HEK293T (cell line): ENCODE data around the gene PDCD7.
A peak's percentile ranks its signal among the peaks of the same experiment; 100 is the strongest.
"Not testable (repeated sequence)": the region's sequence is repeated elsewhere in the genome, so short reads cannot be mapped to it uniquely, and the experiment has no call there.

Source experiments
- CTCF ChIA-PET: fragments of 350-600 bp; formaldehyde crosslinking; extraction: SDS; loops from one replicate; lab custom pipeline; 2021; ENCODE audit warnings: antibody characterized with exemption, inconsistent platforms; lab: Yijun Ruan, JAX
- POLR2A ChIA-PET: fragments of 350-600 bp; formaldehyde crosslinking; extraction: SDS; loops from one replicate; lab custom pipeline; 2020; ENCODE audit warnings: antibody characterized with exemption, inconsistent platforms; lab: Yijun Ruan, JAX
- DNase-seq: peaks from one replicate; pipeline ENCODE4 v3.0.0; 2012; ENCODE audit warnings: mixed read lengths; ENCODE audit errors: extremely low spot score
- ARNT ChIP-seq: fragments of 450-650 bp; IDR thresholded peaks from 2 replicates; pipeline ENCODE4 v1.6.1; 2017; ENCODE audit warnings: mild to moderate bottlenecking
- BHLHE40 ChIP-seq: fragments of 450-650 bp; IDR thresholded peaks from 2 replicates; pipeline ENCODE4 v1.6.1; 2016; ENCODE audit warnings: mild to moderate bottlenecking, moderate library complexity, borderline replicate concordance
- CTBP1 ChIP-seq: fragments of 450-650 bp; IDR thresholded peaks from 2 replicates; pipeline ENCODE4 v1.6.1; 2016; ENCODE audit warnings: borderline replicate concordance
- ELF4 ChIP-seq: fragments of 450-650 bp; IDR thresholded peaks from 2 replicates; pipeline ENCODE4 v1.6.1; 2017; ENCODE audit warnings: antibody characterized with exemption
- FOXA1 ChIP-seq: fragments of 450-650 bp; IDR thresholded peaks from 2 replicates; pipeline ENCODE4 v1.6.1; 2016; ENCODE audit warnings: mild to moderate bottlenecking
- FOXK2 ChIP-seq: fragments of 450-650 bp; IDR thresholded peaks from 2 replicates; pipeline ENCODE4 v1.6.1; 2016; ENCODE audit warnings: mild to moderate bottlenecking
- FOXM1 ChIP-seq: fragments of 450-650 bp; IDR thresholded peaks from 2 replicates; pipeline ENCODE4 v1.6.1; 2017; ENCODE audit warnings: mild to moderate bottlenecking, borderline replicate concordance
- HDGF ChIP-seq: fragments of 450-650 bp; IDR thresholded peaks from 2 replicates; pipeline ENCODE4 v1.6.1; 2017; ENCODE audit warnings: antibody characterized with exemption, borderline replicate concordance
- L3MBTL2 ChIP-seq: fragments of 450-650 bp; conservative IDR thresholded peaks from 2 replicates; pipeline ENCODE4 v1.6.1; 2016; ENCODE audit warnings: mild to moderate bottlenecking
- LEF1 ChIP-seq: fragments of 450-650 bp; IDR thresholded peaks from 2 replicates; pipeline ENCODE4 v1.6.1; 2017; ENCODE audit warnings: mild to moderate bottlenecking, borderline replicate concordance
- NFRKB ChIP-seq: fragments of 450-650 bp; IDR thresholded peaks from 2 replicates; pipeline ENCODE4 v1.6.1; 2016; ENCODE audit warnings: mild to moderate bottlenecking, moderate library complexity
- PKNOX1 ChIP-seq: fragments of 450-650 bp; IDR thresholded peaks from 2 replicates; pipeline ENCODE4 v1.6.1; 2016
- SP1 ChIP-seq: fragments of 450-650 bp; IDR thresholded peaks from 2 replicates; pipeline ENCODE4 v1.6.1; 2017
- SUZ12 ChIP-seq: fragments of 450-650 bp; IDR thresholded peaks from 2 replicates; pipeline ENCODE4 v1.6.1; 2016; ENCODE audit warnings: mild to moderate bottlenecking
- TARDBP ChIP-seq: fragments of 450-650 bp; IDR thresholded peaks from 2 replicates; pipeline ENCODE4 v1.6.1; 2016
- ZNF384 ChIP-seq: fragments of 450-650 bp; IDR thresholded peaks from 2 replicates; pipeline ENCODE4 v1.6.1; 2016

Gene PDCD7

GRCh38 chr15:65133548-65134200, at the start of gene PDCD7:
Gene PDCD7, minus strand, starts transcription at chr15:65133808. Its CDS starts 27 bp downstream, at chr15:65133781.
- ChIA-PET CTCF (no interaction called here), POLR2A (interaction anchor here (1.0 to 1.3 kb wide), 6 partner anchors 9 to 52 kb away, joined by 3 to 4 read pairs (median 3); partner anchors contain the start of gene CLPX)
- TF ChIP-seq PKNOX1 = peak; percentile 59
- no peak for TF ChIP-seq ZNF384
- peak; percentile 65; the same call in 1 of the 2 replicates for TF ChIP-seq L3MBTL2
- TF ChIP-seq ELF4 = 0 out of 2 replicates have a peak, but pooled peaks have one; percentile 21
- no peak for TF ChIP-seq TARDBP
- no peak for TF ChIP-seq SP1
- peak; percentile 88 for DNase-seq

GRCh38 chr15:65182538-65182937, 48.9 kb upstream of the PDCD7 start:
- ChIA-PET CTCF (interaction anchor here (0.6 to 0.7 kb wide), 2 partner anchors 115 to 202 kb away, joined by 3 read pairs; no protein-coding TSS in a partner anchor), POLR2A (interaction anchor here (1.2 kb wide), 1 partner anchor 104 kb away, joined by 4 read pairs; the partner anchor contains the start of gene PARP16)

GRCh38 chr15:65181582-65182353, 48.2 kb upstream of the PDCD7 start:
- CTCF ChIA-PET = interaction anchor here (0.6 to 0.7 kb wide), 2 partner anchors 116 to 203 kb away, joined by 3 read pairs; no protein-coding TSS in a partner anchor

More at GRCh38 chr15:65182538-65182937, 48.9 kb upstream of the PDCD7 start:
- no peak for DNase-seq
- no peak for TF ChIP-seq SP1
- TF ChIP-seq HDGF = no peak
- TF ChIP-seq ARNT = no peak
- no peak for TF ChIP-seq PKNOX1
- no peak for TF ChIP-seq SUZ12
- no peak for TF ChIP-seq FOXM1
- TF ChIP-seq FOXA1 = no peak
- TF ChIP-seq ELF4 = no peak
- TF ChIP-seq TARDBP = no peak
- no peak for TF ChIP-seq L3MBTL2
- TF ChIP-seq BHLHE40 = no peak
- TF ChIP-seq ZNF384 = no peak
- TF ChIP-seq NFRKB = no peak
- no peak for TF ChIP-seq FOXK2
- TF ChIP-seq LEF1 = no peak
- TF ChIP-seq CTBP1 = no peak

GRCh38 chr15:65180167-65180566, 46.6 kb upstream of the PDCD7 start:
- DNase-seq = no peak
- CTCF ChIA-PET = no interaction called here
- POLR2A ChIA-PET = no interaction called here
- TF ChIP-seq FOXK2 = no peak
- no peak for TF ChIP-seq ELF4
- TF ChIP-seq HDGF = no peak
- no peak for TF ChIP-seq ZNF384
- no peak for TF ChIP-seq NFRKB
- TF ChIP-seq BHLHE40 = no peak
- no peak for TF ChIP-seq PKNOX1
- TF ChIP-seq FOXM1 = no peak
- no peak for TF ChIP-seq FOXA1
- no peak for TF ChIP-seq CTBP1
- no peak for TF ChIP-seq L3MBTL2
- TF ChIP-seq ARNT = no peak
- TF ChIP-seq SP1 = no peak

More at GRCh38 chr15:65181582-65182353, 48.2 kb upstream of the PDCD7 start:
- POLR2A ChIA-PET = interaction anchor here (0.6 to 1.2 kb wide), 2 partner anchors 105 to 123 kb away, joined by 3 to 4 read pairs; partner anchors contain the start of genes PARP16 and RNU5B-1
- peak; percentile 91 for TF ChIP-seq PKNOX1
- peak; percentile 62; the same call in 1 of the 2 replicates for TF ChIP-seq ZNF384
- not testable (repeated sequence) for DNase-seq

- no peak for DNase-seq
- CTCF ChIA-PET = interaction anchor here (0.6 kb wide), 1 partner anchor 431 kb away, joined by 4 read pairs; no protein-coding TSS in a partner anchor
- POLR2A ChIA-PET = no interaction called here
- no peak for TF ChIP-seq PKNOX1
These were observed 44.3 kb upstream of the PDCD7 start for GRCh38 chr15:65177901-65178300.
